ENCODE results near the gene PIP5K1B. TPM values are rescaled to one million over a fixed set of nuclear protein-coding genes. Genes with fewer than 3 reads are reported as not detected.

Gene PIP5K1B
- total and polyA plus RNA-seq, 2 donors (not counting 1 experiment from before 2014, with no cell fraction given), result 11.8 to 24.1 TPM

DNA sequence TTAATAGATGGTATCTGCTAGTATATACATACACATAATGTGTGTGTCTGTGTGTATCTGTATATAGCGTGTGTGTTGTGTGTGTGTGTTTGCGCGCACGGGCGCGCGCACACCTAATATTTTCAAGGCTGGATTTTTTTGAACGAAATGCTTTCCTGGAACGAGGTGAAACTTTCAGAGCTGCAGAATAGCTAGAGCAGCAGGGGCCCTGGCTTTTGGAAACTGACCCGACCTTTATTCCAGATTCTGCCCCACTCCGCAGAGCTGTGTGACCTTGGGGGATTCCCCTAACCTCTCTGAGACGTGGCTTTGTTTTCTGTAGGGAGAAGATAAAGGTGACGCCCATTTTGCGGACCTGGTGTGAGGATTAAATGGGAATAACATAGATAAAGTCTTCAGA is 331.3 kb downstream of the PIP5K1B start:
- Mint-ChIP-seq H3K27ac (peak overlapping the region; percentile 93), H3K9me3 (ENCODE audit: insufficient read depth) (no peaks in the 10 kb centered on the region), H3K4me3 (peak overlapping the region; percentile 99), H3K4me1 (peaks cover 11% of the 10 kb centered on the region), H3K27me3 (no peaks in the 10 kb centered on the region)
- Histone ChIP-seq H3K79me2 (ENCODE audit: control insufficient read depth, insufficient read depth, low read length) (peaks cover 4% of the 10 kb centered on the region), H3K27me3 (replicated peaks in 1 of 4; ENCODE audit: control extremely low read depth in 1 of 4, control insufficient read depth in 3 of 4, insufficient read depth in 4 of 4, low read length in 3 of 4) (no peaks in the 10 kb centered on the region), H3K4me1 (ENCODE audit: control insufficient read depth in 2 of 2, insufficient read depth in 2 of 2, low read length in 2 of 2) (peaks cover 8 to 11% of the 10 kb centered on the region in 2 donors), H2AFZ (ENCODE audit: insufficient read depth, low read depth, low read length, poor library complexity, severe bottlenecking) (peak overlapping the region; percentile 87), H3K4me3 (ENCODE audit: control extremely low read depth in 1 of 5, extremely low read depth in 1 of 5, insufficient read depth in 1 of 5, low read depth in 2 of 5, low read length in 4 of 5) (peak overlapping the region; percentile 69 to 94 (median 84)), H3K9ac (ENCODE audit: low read length) (peak overlapping the region; percentile 66), H3K36me3 (replicated peaks in 1 of 2; ENCODE audit: control extremely low read depth in 1 of 2, control insufficient read depth in 1 of 2, extremely low read depth in 1 of 2, insufficient read depth in 2 of 2, low read length in 1 of 2) (no peaks in the 10 kb centered on the region), H3K4me2 (replicated peaks; ENCODE audit: low read depth, low read length, poor library complexity, severe bottlenecking) (peak overlapping the region; percentile 78), H3K27ac (ENCODE audit: low read length in 2 of 2) (peak overlapping the region; percentile 12 to 28), H4K20me1 (ENCODE audit: control insufficient read depth, insufficient read depth, low read length, poor library complexity, severe bottlenecking) (peaks cover 4% of the 10 kb centered on the region), H3K9me3 (ENCODE audit: control extremely low read depth in 1 of 3, control insufficient read depth in 2 of 3, insufficient read depth in 1 of 3, low read length in 2 of 3) (peaks cover 0 to 7% (median 0%) of the 10 kb centered on the region in 3 donors)
- ATAC-seq (ENCODE audit: low read depth) (no peak), DNase-seq (no peak)
- intact Hi-C loops (cut with micrococcal nuclease), result loop anchor here (5.0 kb wide), 5 partner anchors 86 to 881 kb away; partner anchors contain the start of gene PIP5K1B
- ChIA-PET CTCF (interaction anchor here (0.6 to 2.7 kb wide), 13 partner anchors 8 to 530 kb away, joined by 3 to 14 read pairs (median 4); a partner anchor contains a TSS), POLR2A (no interaction called here)
- 8% methylated on average over 2 of the region's 14 CpGs for WGBS (ENCODE audit: insufficient coverage)
- no peak for TF ChIP-seq EZH2 (IDR thresholded peaks at IDR 0.05; ENCODE audit: borderline replicate concordance, insufficient read depth, low read depth, low read length, poor library complexity, severe bottlenecking)
- TF ChIP-seq, protein P1, sequence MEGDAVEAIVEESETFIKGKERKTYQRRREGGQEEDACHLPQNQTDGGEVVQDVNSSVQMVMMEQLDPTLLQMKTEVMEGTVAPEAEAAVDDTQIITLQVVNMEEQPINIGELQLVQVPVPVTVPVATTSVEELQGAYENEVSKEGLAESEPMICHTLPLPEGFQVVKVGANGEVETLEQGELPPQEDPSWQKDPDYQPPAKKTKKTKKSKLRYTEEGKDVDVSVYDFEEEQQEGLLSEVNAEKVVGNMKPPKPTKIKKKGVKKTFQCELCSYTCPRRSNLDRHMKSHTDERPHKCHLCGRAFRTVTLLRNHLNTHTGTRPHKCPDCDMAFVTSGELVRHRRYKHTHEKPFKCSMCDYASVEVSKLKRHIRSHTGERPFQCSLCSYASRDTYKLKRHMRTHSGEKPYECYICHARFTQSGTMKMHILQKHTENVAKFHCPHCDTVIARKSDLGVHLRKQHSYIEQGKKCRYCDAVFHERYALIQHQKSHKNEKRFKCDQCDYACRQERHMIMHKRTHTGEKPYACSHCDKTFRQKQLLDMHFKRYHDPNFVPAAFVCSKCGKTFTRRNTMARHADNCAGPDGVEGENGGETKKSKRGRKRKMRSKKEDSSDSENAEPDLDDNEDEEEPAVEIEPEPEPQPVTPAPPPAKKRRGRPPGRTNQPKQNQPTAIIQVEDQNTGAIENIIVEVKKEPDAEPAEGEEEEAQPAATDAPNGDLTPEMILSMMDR (IDR thresholded peaks at IDR 0.05), result no peak

DNA sequence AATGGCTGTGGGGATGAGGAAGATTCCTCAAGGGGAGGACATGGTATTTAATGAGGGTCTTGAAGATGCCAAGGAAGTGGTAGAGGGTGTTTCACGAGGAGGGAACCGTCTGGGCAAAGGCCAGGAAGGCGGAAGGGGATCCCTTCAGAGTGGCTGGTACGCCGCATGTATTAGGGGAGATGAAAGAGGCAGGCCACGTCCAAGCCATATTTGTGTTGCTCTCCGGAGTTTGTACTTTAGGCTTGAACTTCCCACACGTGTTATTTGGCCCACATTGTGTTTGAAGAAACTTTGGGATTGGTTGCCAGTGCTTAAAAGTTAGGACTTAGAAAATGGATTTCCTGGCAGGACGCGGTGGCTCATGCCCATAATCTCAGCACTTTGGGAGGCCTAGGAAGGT is 331.8 kb downstream of the PIP5K1B start:
- Mint-ChIP-seq H3K4me3 (peak overlapping the region; percentile 99), H3K27me3 (no peaks in the 10 kb centered on the region), H3K27ac (peak overlapping the region; percentile 93), H3K4me1 (peaks cover 11% of the 10 kb centered on the region), H3K9me3 (ENCODE audit: insufficient read depth) (no peaks in the 10 kb centered on the region)
- H3K4me3 ChIP-seq (ENCODE audit: control extremely low read depth in 1 of 5, extremely low read depth in 1 of 5, insufficient read depth in 1 of 5, low read depth in 2 of 5, low read length in 4 of 5), result peak overlapping the region in 2 of 5 experiments; percentile 85 to 94
- peaks cover 0 to 7% (median 0%) of the 10 kb centered on the region in 3 donors for H3K9me3 ChIP-seq (ENCODE audit: control extremely low read depth in 1 of 3, control insufficient read depth in 2 of 3, insufficient read depth in 1 of 3, low read length in 2 of 3)
- H3K4me1 ChIP-seq (ENCODE audit: control insufficient read depth in 2 of 2, insufficient read depth in 2 of 2, low read length in 2 of 2), result peaks cover 8 to 11% of the 10 kb centered on the region in 2 donors
- CTCF ChIA-PET, result interaction anchor here (0.6 to 2.7 kb wide), 8 partner anchors 8 to 464 kb away, joined by 3 to 14 read pairs (median 5); no protein-coding TSS in a partner anchor
- WGBS (ENCODE audit: insufficient coverage), result 78% methylated on average over 9 of the region's 10 CpGs
- POLR2A ChIA-PET, result no interaction called here
- H3K27me3 ChIP-seq (replicated peaks in 1 of 4; ENCODE audit: control extremely low read depth in 1 of 4, control insufficient read depth in 3 of 4, insufficient read depth in 4 of 4, low read length in 3 of 4), result no peaks in the 10 kb centered on the region
- peak overlapping the region; percentile 12 to 28 for H3K27ac ChIP-seq (ENCODE audit: low read length in 2 of 2)
- H2AFZ ChIP-seq (ENCODE audit: insufficient read depth, low read depth, low read length, poor library complexity, severe bottlenecking), result peak overlapping the region; percentile 87
- H4K20me1 ChIP-seq (ENCODE audit: control insufficient read depth, insufficient read depth, low read length, poor library complexity, severe bottlenecking), result peaks cover 4% of the 10 kb centered on the region
- DNase-seq (peak; percentile 18), ATAC-seq (ENCODE audit: low read depth) (no peak)
- H3K4me2 ChIP-seq (replicated peaks; ENCODE audit: low read depth, low read length, poor library complexity, severe bottlenecking), result peak overlapping the region; percentile 78
- intact Hi-C loops (cut with micrococcal nuclease), result loop anchor here (5.0 kb wide), 5 partner anchors 86 to 881 kb away; partner anchors contain the start of gene PIP5K1B
- H3K36me3 ChIP-seq (replicated peaks in 1 of 2; ENCODE audit: control extremely low read depth in 1 of 2, control insufficient read depth in 1 of 2, extremely low read depth in 1 of 2, insufficient read depth in 2 of 2, low read length in 1 of 2), result no peaks in the 10 kb centered on the region
- TF ChIP-seq, protein P1 (IDR thresholded peaks at IDR 0.05), result no peak
- TF ChIP-seq EZH2 (IDR thresholded peaks at IDR 0.05; ENCODE audit: borderline replicate concordance, insufficient read depth, low read depth, low read length, poor library complexity, severe bottlenecking), result no peak
- peak overlapping the region; percentile 66 for H3K9ac ChIP-seq (ENCODE audit: low read length)
- H3K79me2 ChIP-seq (ENCODE audit: control insufficient read depth, insufficient read depth, low read length), result peaks cover 4% of the 10 kb centered on the region

Data from B cell (primary cell).